GM19328 (cell line): ENCODE measurements around the gene PASD1.
"Not testable (repeated sequence)": the region's sequence is repeated elsewhere in the genome, so short reads cannot be mapped to it uniquely, and the experiment has no call there.

Experiments
- ATAC-seq: cut with Tn5 transposase; IDR thresholded peaks from one replicate; pipeline ENCODE4 v1.9.1; 2021; ENCODE audit warnings: mild to moderate bottlenecking, moderate library complexity; ENCODE audit not compliant: unreplicated experiment

PASD1 gene

GRCh38 chrX:151563449-151563848 lies at the start of gene PASD1:
Gene PASD1, plus strand, starts transcription at chrX:151563675. Its CDS starts 37,879 bp downstream, at chrX:151601554.
- ATAC-seq: no peak

- ATAC-seq: no peak
Measured at GRCh38 chrX:151515237-151515636, 48.2 kb upstream of the PASD1 start.

- ATAC-seq: no peak
Measured at GRCh38 chrX:151516538-151517187, 46.8 kb upstream of the PASD1 start.

- no peak for ATAC-seq
Measured at GRCh38 chrX:151517421-151517820, 46.1 kb upstream of the PASD1 start.

- no peak for ATAC-seq
Measured at GRCh38 chrX:151523351-151523750, 40.1 kb upstream of the PASD1 start.

- ATAC-seq: no peak
Measured at GRCh38 chrX:151536571-151536970, 26.9 kb upstream of the PASD1 start.

GRCh38 chrX:151537572-151537971 lies 25.9 kb upstream of the PASD1 start:
- no peak for ATAC-seq

- no peak for ATAC-seq
Measured at GRCh38 chrX:151538190-151539122, 25.0 kb upstream of the PASD1 start.

- no peak for ATAC-seq
Measured at GRCh38 chrX:151543706-151544105, 19.8 kb upstream of the PASD1 start.

GRCh38 chrX:151546226-151546625 lies 17.2 kb upstream of the PASD1 start:
- not testable (repeated sequence) for ATAC-seq

- not testable (repeated sequence) for ATAC-seq
Measured at GRCh38 chrX:151551176-151551575, 12.3 kb upstream of the PASD1 start.

GRCh38 chrX:151552743-151553142 lies 10.7 kb upstream of the PASD1 start:
- no peak for ATAC-seq

GRCh38 chrX:151555301-151555700 lies 8.2 kb upstream of the PASD1 start:
- not testable (repeated sequence) for ATAC-seq

GRCh38 chrX:151562485-151562884 lies 990 bp upstream of the PASD1 start:
- ATAC-seq: not testable (repeated sequence)

GRCh38 chrX:151563003-151563402 lies 472 bp upstream of the PASD1 start:
- ATAC-seq: not testable (repeated sequence)

GRCh38 chrX:151564035-151564434 lies 560 bp downstream of the PASD1 start:
- ATAC-seq: no peak

- ATAC-seq: not testable (repeated sequence)
Measured at GRCh38 chrX:151566872-151567271, 3.4 kb downstream of the PASD1 start.

- ATAC-seq: no peak
Measured at GRCh38 chrX:151570561-151570960, 7.1 kb downstream of the PASD1 start.

GRCh38 chrX:151593384-151593783 lies 29.9 kb downstream of the PASD1 start:
- ATAC-seq: not testable (repeated sequence)

- ATAC-seq: no peak
Measured at GRCh38 chrX:151596282-151596681, 32.8 kb downstream of the PASD1 start.

GRCh38 chrX:151604931-151605330 lies 41.5 kb downstream of the PASD1 start:
- ATAC-seq: no peak

- no peak for ATAC-seq
Measured at GRCh38 chrX:151609222-151609621, 45.7 kb downstream of the PASD1 start.
